ENCODE results near the gene PURA. TPM values are rescaled to one million over a fixed set of nuclear protein-coding genes. Genes with fewer than 3 reads are reported as not detected.
"Not testable (repeated sequence)": the region's sequence is repeated elsewhere in the genome, so short reads cannot be mapped to it uniquely, and the experiment has no call there.

The PURA gene
- total RNA-seq, 1 donor from 2014 or later, result 9.2 TPM

- Histone ChIP-seq H3K27me3 (ENCODE audit: insufficient read depth, low read length) (peaks cover 7% of the 10 kb centered on the region), H3K9me3 (ENCODE audit: insufficient read depth, low read depth, low read length) (no peaks in the 10 kb centered on the region), H3K4me1 (ENCODE audit: insufficient read depth, low read length) (peaks cover 4% of the 10 kb centered on the region), H4K20me1 (ENCODE audit: insufficient read depth, low read length) (peaks cover 37% of the 10 kb centered on the region), H3K4me3 (ENCODE audit: insufficient read depth, low read depth, low read length) (no peak overlapping the region), H2AFZ (ENCODE audit: low read depth, low read length) (no peak overlapping the region), H3K4me2 (ENCODE audit: low read length) (no peak overlapping the region), H3K79me2 (ENCODE audit: insufficient read depth, low read length) (no peaks in the 10 kb centered on the region), H3K36me3 (ENCODE audit: insufficient read depth, low read length) (no peaks in the 10 kb centered on the region), H3K9ac (ENCODE audit: low read length) (no peak overlapping the region), H3K27ac (ENCODE audit: low read depth, low read length) (no peak overlapping the region)
- Mint-ChIP-seq H3K9me3 (ENCODE audit: unreplicated experiment) (no peaks in the 10 kb centered on the region), H3K27me3 (ENCODE audit: low read depth, unreplicated experiment) (peaks cover 45% of the 10 kb centered on the region), H3K4me1 (ENCODE audit: low read depth, unreplicated experiment) (no peaks in the 10 kb centered on the region), H3K4me3 (ENCODE audit: unreplicated experiment) (no peak overlapping the region), H3K27ac (ENCODE audit: unreplicated experiment) (no peak overlapping the region), H3K36me3 (ENCODE audit: low read depth, unreplicated experiment) (no peaks in the 10 kb centered on the region)
- DNase-seq (ENCODE audit: low read depth) (no peak), FAIRE-seq (no peak)
- TF ChIP-seq EZH2 (IDR thresholded peaks at IDR 0.05; ENCODE audit: insufficient read depth, low read length), result no peak
- TF ChIP-seq, protein P1, sequence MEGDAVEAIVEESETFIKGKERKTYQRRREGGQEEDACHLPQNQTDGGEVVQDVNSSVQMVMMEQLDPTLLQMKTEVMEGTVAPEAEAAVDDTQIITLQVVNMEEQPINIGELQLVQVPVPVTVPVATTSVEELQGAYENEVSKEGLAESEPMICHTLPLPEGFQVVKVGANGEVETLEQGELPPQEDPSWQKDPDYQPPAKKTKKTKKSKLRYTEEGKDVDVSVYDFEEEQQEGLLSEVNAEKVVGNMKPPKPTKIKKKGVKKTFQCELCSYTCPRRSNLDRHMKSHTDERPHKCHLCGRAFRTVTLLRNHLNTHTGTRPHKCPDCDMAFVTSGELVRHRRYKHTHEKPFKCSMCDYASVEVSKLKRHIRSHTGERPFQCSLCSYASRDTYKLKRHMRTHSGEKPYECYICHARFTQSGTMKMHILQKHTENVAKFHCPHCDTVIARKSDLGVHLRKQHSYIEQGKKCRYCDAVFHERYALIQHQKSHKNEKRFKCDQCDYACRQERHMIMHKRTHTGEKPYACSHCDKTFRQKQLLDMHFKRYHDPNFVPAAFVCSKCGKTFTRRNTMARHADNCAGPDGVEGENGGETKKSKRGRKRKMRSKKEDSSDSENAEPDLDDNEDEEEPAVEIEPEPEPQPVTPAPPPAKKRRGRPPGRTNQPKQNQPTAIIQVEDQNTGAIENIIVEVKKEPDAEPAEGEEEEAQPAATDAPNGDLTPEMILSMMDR (IDR thresholded peaks at IDR 0.05; ENCODE audit: insufficient read depth, low read depth, low read length), result no peak
Observed at GRCh38 chr5:140152022-140152999, 38.4 kb downstream of the PURA start.

DNA sequence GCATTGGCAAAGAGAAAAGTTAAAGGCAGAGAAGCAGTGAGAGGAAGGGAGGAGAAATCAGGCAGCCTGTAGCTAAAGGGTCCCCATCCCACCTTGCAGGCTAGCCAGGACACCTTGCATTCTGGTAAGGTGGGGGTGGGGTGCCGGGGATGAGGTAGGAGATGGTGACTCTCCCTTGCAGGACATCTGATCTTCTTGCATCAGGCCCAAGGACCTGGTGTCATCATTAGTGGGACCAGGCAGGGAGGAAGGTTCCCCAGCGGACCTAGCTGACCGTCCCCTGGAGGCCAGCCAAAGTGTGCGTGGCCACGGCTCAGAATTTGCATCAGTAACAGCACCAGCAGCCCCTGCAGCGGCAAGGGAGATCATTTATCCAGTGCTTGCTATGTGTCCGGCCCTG lies 39.3 kb downstream of the PURA start:
- Histone ChIP-seq H3K9me3 (ENCODE audit: insufficient read depth, low read depth, low read length) (no peaks in the 10 kb centered on the region), H3K27ac (ENCODE audit: low read depth, low read length) (no peak overlapping the region), H3K9ac (ENCODE audit: low read length) (no peak overlapping the region), H3K4me1 (ENCODE audit: insufficient read depth, low read length) (peaks cover 8% of the 10 kb centered on the region), H3K4me2 (ENCODE audit: low read length) (no peak overlapping the region), H2AFZ (ENCODE audit: low read depth, low read length) (no peak overlapping the region), H3K27me3 (ENCODE audit: insufficient read depth, low read length) (peaks cover 5% of the 10 kb centered on the region), H3K79me2 (ENCODE audit: insufficient read depth, low read length) (no peaks in the 10 kb centered on the region), H3K4me3 (ENCODE audit: insufficient read depth, low read depth, low read length) (no peak overlapping the region), H3K36me3 (ENCODE audit: insufficient read depth, low read length) (no peaks in the 10 kb centered on the region), H4K20me1 (ENCODE audit: insufficient read depth, low read length) (peaks cover 27% of the 10 kb centered on the region)
- H3K27me3 Mint-ChIP-seq (ENCODE audit: low read depth, unreplicated experiment), result peaks cover 35% of the 10 kb centered on the region
- H3K27ac Mint-ChIP-seq (ENCODE audit: unreplicated experiment), result no peak overlapping the region
- H3K4me1 Mint-ChIP-seq (ENCODE audit: low read depth, unreplicated experiment), result no peaks in the 10 kb centered on the region
- no peak for FAIRE-seq
- no peaks in the 10 kb centered on the region for H3K36me3 Mint-ChIP-seq (ENCODE audit: low read depth, unreplicated experiment)
- no peaks in the 10 kb centered on the region for H3K9me3 Mint-ChIP-seq (ENCODE audit: unreplicated experiment)
- H3K4me3 Mint-ChIP-seq (ENCODE audit: unreplicated experiment), result no peak overlapping the region
- no peak for DNase-seq (ENCODE audit: low read depth)
- TF ChIP-seq EZH2 (IDR thresholded peaks at IDR 0.05; ENCODE audit: insufficient read depth, low read length), result no peak
- TF ChIP-seq, protein P1 (IDR thresholded peaks at IDR 0.05; ENCODE audit: insufficient read depth, low read depth, low read length), result no peak

DNA sequence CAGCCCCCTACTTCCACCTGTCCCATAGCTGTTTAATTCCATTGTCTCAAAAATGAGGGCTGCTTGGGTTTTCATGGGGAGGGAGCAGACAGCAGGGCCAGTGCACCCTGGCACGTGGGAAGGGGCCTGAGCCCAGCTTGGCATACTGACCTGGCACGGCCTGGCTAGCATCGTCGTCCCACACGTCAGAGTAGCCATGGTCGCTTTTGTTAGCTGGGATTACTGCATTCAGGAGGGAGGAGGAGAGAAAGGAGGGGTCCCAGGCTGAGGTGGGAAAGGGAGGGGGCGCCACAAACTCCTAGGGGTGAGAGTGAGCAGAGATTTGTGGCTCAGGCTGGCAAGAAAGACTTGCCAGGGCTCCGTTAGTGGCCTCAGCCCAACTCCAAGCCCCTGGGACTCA lies 40.0 kb downstream of the PURA start:
- Histone ChIP-seq H3K4me2 (ENCODE audit: low read length) (no peak overlapping the region), H3K9ac (ENCODE audit: low read length) (no peak overlapping the region), H3K4me1 (ENCODE audit: insufficient read depth, low read length) (peaks cover 8% of the 10 kb centered on the region), H3K27me3 (ENCODE audit: insufficient read depth, low read length) (peaks cover 5% of the 10 kb centered on the region), H3K36me3 (ENCODE audit: insufficient read depth, low read length) (no peaks in the 10 kb centered on the region), H2AFZ (ENCODE audit: low read depth, low read length) (peak overlapping the region; percentile 24), H4K20me1 (ENCODE audit: insufficient read depth, low read length) (peaks cover 23% of the 10 kb centered on the region), H3K4me3 (ENCODE audit: insufficient read depth, low read depth, low read length) (no peak overlapping the region), H3K27ac (ENCODE audit: low read depth, low read length) (no peak overlapping the region), H3K9me3 (ENCODE audit: insufficient read depth, low read depth, low read length) (no peaks in the 10 kb centered on the region), H3K79me2 (ENCODE audit: insufficient read depth, low read length) (no peaks in the 10 kb centered on the region)
- Mint-ChIP-seq H3K4me3 (ENCODE audit: unreplicated experiment) (no peak overlapping the region), H3K4me1 (ENCODE audit: low read depth, unreplicated experiment) (no peaks in the 10 kb centered on the region), H3K9me3 (ENCODE audit: unreplicated experiment) (no peaks in the 10 kb centered on the region), H3K27ac (ENCODE audit: unreplicated experiment) (no peak overlapping the region), H3K36me3 (ENCODE audit: low read depth, unreplicated experiment) (no peaks in the 10 kb centered on the region), H3K27me3 (ENCODE audit: low read depth, unreplicated experiment) (peaks cover 31% of the 10 kb centered on the region)
- FAIRE-seq, result no peak
- DNase-seq (ENCODE audit: low read depth), result no peak
- TF ChIP-seq, protein P1 (IDR thresholded peaks at IDR 0.05; ENCODE audit: insufficient read depth, low read depth, low read length), result no peak
- TF ChIP-seq EZH2 (IDR thresholded peaks at IDR 0.05; ENCODE audit: insufficient read depth, low read length), result no peak

- not testable (repeated sequence) for DNase-seq (ENCODE audit: low read depth); H3K4me3 ChIP-seq (ENCODE audit: insufficient read depth, low read depth, low read length); H3K79me2 ChIP-seq (ENCODE audit: insufficient read depth, low read length); H3K9ac ChIP-seq (ENCODE audit: low read length); H3K27me3 ChIP-seq (ENCODE audit: insufficient read depth, low read length); H3K27ac ChIP-seq (ENCODE audit: low read depth, low read length); H3K9me3 Mint-ChIP-seq (ENCODE audit: unreplicated experiment); H3K4me1 ChIP-seq (ENCODE audit: insufficient read depth, low read length); H3K4me2 ChIP-seq (ENCODE audit: low read length); H3K9me3 ChIP-seq (ENCODE audit: insufficient read depth, low read depth, low read length); H3K27ac Mint-ChIP-seq (ENCODE audit: unreplicated experiment); H3K36me3 ChIP-seq (ENCODE audit: insufficient read depth, low read length); FAIRE-seq; H3K4me3 Mint-ChIP-seq (ENCODE audit: unreplicated experiment); H3K36me3 Mint-ChIP-seq (ENCODE audit: low read depth, unreplicated experiment); H2AFZ ChIP-seq (ENCODE audit: low read depth, low read length); H3K4me1 Mint-ChIP-seq (ENCODE audit: low read depth, unreplicated experiment)
- H4K20me1 ChIP-seq (ENCODE audit: insufficient read depth, low read length), result peaks cover 16% of the 10 kb centered on the region
- H3K27me3 Mint-ChIP-seq (ENCODE audit: low read depth, unreplicated experiment), result peaks cover 35% of the 10 kb centered on the region
Observed at GRCh38 chr5:140154710-140155381, 40.9 kb downstream of the PURA start.
